Vagina (tissue), 2 donors: ENCODE data around the gene TLE5. TPM values are rescaled to one million over a fixed set of nuclear protein-coding genes. Genes with fewer than 3 reads are reported as not detected.

ENCODE experiments used
- DNase-seq, 2 donors: peaks; one replicate each; pipeline ENCODE4 v3.0.0-alpha.2; 2017; ENCODE audit errors: extremely low spot score in 2 of 2
- H3K27ac ChIP-seq: fragments of 200-600 bp; sonication (generic); one replicate; pipeline ENCODE4 v1.5.1; 2019
- H3K27me3 ChIP-seq: fragments of 200-600 bp; sonication (generic); one replicate; pipeline ENCODE4 v1.5.1; 2019
- H3K36me3 ChIP-seq, 2 donors: fragments of 200-600 bp; sonication (generic); one replicate each; pipeline ENCODE4 v1.5.1; 2017 to 2019
- H3K4me1 ChIP-seq: fragments of 200-600 bp; sonication (generic); one replicate; pipeline ENCODE4 v1.5.1; 2019
- H3K4me3 ChIP-seq, 2 donors: fragments of 200-600 bp; sonication (generic); 1 replicate in 1 of 2; 2 replicates in 1 of 2; pipeline ENCODE4 v1.5.1; 2016 to 2019
- H3K9me3 ChIP-seq: fragments of 200-600 bp; sonication (generic); one replicate; pipeline ENCODE4 v1.5.1; 2019
- CTCF ChIP-seq, 3 experiments: fragments of 450-650 bp in 2 of 3; fragments of 200-600 bp in 1 of 3; sonication (generic) in 1 of 3; IDR thresholded peaks; one replicate each; pipeline ENCODE4 v1.5.1; 2017 to 2019; ENCODE audit warnings: antibody characterized with exemption in 3 of 3, mild to moderate bottlenecking in 2 of 3, moderate library complexity in 2 of 3
- POLR2A ChIP-seq, 2 donors: fragments of 450-650 bp; IDR thresholded peaks; one replicate each; pipeline ENCODE4 v1.6.1; 2017; ENCODE audit warnings: antibody characterized with exemption in 2 of 2, mild to moderate bottlenecking in 2 of 2, moderate library complexity in 2 of 2
- POLR2AphosphoS5 ChIP-seq, 2 donors: sonication (generic); formaldehyde crosslinking; IDR thresholded peaks; one replicate each; pipeline ENCODE4 v1.9.0; 2017; ENCODE audit warnings: antibody characterized with exemption in 2 of 2, mild to moderate bottlenecking in 2 of 2, low read depth in 1 of 2; ENCODE audit not compliant: insufficient read depth in 1 of 2
- intact Hi-C: fragments of 100-400 bp; cut with DNase I; formaldehyde crosslinking; loops from one replicate; pipeline ENCODE4 v1.15.1; 2023
- total RNA-seq: library from RNA; depleted of rRNA; stranded (reverse); fragments of >200 nt; gene quantifications from one replicate; pipeline ENCODE4 v1.2.3, GENCODE V29; 2016

The TLE5 gene
- total RNA-seq, 1 donor from 2014 or later: 451 TPM

GRCh38 chr19:3084943-3085342 is 22.6 kb upstream of the TLE5 start:
- TF ChIP-seq CTCF (IDR thresholded peaks at IDR 0.05) (no peak), POLR2AphosphoS5 (IDR thresholded peaks at IDR 0.05; ENCODE audit: insufficient read depth in 1 of 2, low read depth in 1 of 2) (no peak), POLR2A (IDR thresholded peaks at IDR 0.05) (no peak)
- Histone ChIP-seq H3K9me3 (no peaks in the 10 kb centered on the region), H3K27me3 (no peaks in the 10 kb centered on the region), H3K36me3 (no peaks in the 10 kb centered on the region), H3K4me1 (no peaks in the 10 kb centered on the region), H3K27ac (no peak overlapping the region), H3K4me3 (no peak overlapping the region)
- DNase-seq: no peak
- intact Hi-C loops: no loop called here

DNA sequence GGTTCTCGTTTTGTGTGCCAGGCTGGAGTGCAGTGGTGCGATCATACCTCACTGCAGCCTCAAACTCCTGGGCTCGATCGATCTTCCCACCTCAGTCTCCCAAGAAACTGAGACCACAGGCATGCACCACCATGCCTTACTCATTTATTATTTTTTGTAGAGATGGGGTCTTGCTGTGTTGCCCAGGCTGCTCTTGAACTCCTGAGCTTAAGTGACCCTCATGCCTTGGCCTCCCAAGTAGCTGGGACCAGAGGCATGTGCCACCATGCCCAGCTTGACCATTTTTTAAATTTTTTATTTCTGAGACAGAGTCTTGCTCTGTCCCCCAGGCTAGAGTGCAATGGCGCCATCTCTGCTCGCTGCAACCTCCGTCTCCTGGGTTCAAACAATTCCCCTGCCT is 21.7 kb upstream of the TLE5 start:
- intact Hi-C loops: no loop called here
- Histone ChIP-seq H3K4me1 (no peaks in the 10 kb centered on the region), H3K27ac (no peak overlapping the region), H3K36me3 (no peaks in the 10 kb centered on the region), H3K27me3 (no peaks in the 10 kb centered on the region), H3K9me3 (no peaks in the 10 kb centered on the region), H3K4me3 (no peak overlapping the region)
- TF ChIP-seq POLR2AphosphoS5 (IDR thresholded peaks at IDR 0.05; ENCODE audit: insufficient read depth in 1 of 2, low read depth in 1 of 2) (no peak), CTCF (IDR thresholded peaks at IDR 0.05) (no peak), POLR2A (IDR thresholded peaks at IDR 0.05) (no peak)
- DNase-seq: no peak

DNA sequence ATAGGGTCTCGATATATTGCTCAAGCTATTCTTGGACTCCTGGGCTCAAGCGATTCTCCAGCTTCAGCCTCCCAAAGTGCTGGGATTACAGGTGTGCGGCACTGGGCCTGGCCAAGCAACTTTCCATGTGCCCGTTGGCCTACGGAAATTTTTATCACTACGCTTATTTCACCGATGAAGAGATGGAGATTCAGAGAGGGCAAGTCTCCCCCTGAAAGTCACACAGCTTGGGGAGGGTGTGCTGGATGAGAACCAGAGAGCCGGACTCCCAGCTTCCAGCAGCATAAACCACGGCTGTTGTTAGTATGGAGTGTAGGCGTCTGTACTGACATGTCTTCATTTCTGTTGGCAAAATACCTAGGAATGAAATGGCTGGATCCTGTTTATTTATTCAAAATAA is 20.0 kb upstream of the TLE5 start:
- TF ChIP-seq POLR2A (IDR thresholded peaks at IDR 0.05) (no peak), CTCF (IDR thresholded peaks at IDR 0.05) (no peak), POLR2AphosphoS5 (IDR thresholded peaks at IDR 0.05; ENCODE audit: insufficient read depth in 1 of 2, low read depth in 1 of 2) (no peak)
- Histone ChIP-seq H3K27ac (no peak overlapping the region), H3K36me3 (no peaks in the 10 kb centered on the region), H3K27me3 (no peaks in the 10 kb centered on the region), H3K9me3 (no peaks in the 10 kb centered on the region), H3K4me3 (no peak overlapping the region), H3K4me1 (no peaks in the 10 kb centered on the region)
- intact Hi-C loops: no loop called here
- no peak for DNase-seq

- no peaks in the 10 kb centered on the region for H3K36me3 ChIP-seq
- DNase-seq: no peak
- no peaks in the 10 kb centered on the region for H3K27me3 ChIP-seq
- TF ChIP-seq POLR2A (IDR thresholded peaks at IDR 0.05) (no peak), CTCF (IDR thresholded peaks at IDR 0.05) (no peak), POLR2AphosphoS5 (IDR thresholded peaks at IDR 0.05; ENCODE audit: insufficient read depth in 1 of 2, low read depth in 1 of 2) (peak; percentile 22 to 42)
- H3K4me3 ChIP-seq: no peak overlapping the region
- no peak overlapping the region for H3K27ac ChIP-seq
- intact Hi-C loops: no loop called here
- peaks cover 9% of the 10 kb centered on the region for H3K4me1 ChIP-seq
- H3K9me3 ChIP-seq: no peaks in the 10 kb centered on the region
Measured at GRCh38 chr19:3080286-3080685, 18.0 kb upstream of the TLE5 start.

DNA sequence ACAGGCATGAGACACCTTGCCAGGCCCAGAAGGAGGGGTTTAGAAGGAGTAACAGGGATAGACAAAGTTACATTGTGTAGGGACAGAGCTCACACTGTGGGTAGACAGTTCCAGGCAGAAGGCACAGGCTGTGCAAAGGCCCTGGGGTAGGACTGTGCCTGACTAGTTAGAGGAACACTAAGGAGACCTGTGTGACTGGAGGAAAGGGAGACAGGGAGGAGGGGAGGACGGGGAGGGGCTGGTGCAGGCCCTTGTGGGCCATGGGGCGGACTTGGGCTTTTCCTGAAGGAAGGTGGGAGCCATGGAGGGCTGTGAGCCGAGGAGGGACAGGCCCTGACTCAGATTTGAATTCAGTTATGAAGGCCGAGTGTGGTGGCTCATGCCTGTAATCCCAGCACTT is 17.3 kb upstream of the TLE5 start:
- Histone ChIP-seq H3K4me1 (peaks cover 9% of the 10 kb centered on the region), H3K4me3 (no peak overlapping the region), H3K9me3 (no peaks in the 10 kb centered on the region), H3K27ac (no peak overlapping the region), H3K27me3 (no peaks in the 10 kb centered on the region), H3K36me3 (no peaks in the 10 kb centered on the region)
- no peak for DNase-seq
- intact Hi-C loops: no loop called here
- no peak for TF ChIP-seq CTCF (IDR thresholded peaks at IDR 0.05)
